GM18519 (cell line): Measurements from ENCODE around the gene DELE1.

ENCODE experiments used
- ATAC-seq: cut with Tn5 transposase; IDR thresholded peaks from one replicate; pipeline ENCODE4 v1.9.1; 2021; ENCODE audit warnings: mild to moderate bottlenecking, moderate library complexity; ENCODE audit not compliant: unreplicated experiment, low FRiP score

DELE1 gene

DNA sequence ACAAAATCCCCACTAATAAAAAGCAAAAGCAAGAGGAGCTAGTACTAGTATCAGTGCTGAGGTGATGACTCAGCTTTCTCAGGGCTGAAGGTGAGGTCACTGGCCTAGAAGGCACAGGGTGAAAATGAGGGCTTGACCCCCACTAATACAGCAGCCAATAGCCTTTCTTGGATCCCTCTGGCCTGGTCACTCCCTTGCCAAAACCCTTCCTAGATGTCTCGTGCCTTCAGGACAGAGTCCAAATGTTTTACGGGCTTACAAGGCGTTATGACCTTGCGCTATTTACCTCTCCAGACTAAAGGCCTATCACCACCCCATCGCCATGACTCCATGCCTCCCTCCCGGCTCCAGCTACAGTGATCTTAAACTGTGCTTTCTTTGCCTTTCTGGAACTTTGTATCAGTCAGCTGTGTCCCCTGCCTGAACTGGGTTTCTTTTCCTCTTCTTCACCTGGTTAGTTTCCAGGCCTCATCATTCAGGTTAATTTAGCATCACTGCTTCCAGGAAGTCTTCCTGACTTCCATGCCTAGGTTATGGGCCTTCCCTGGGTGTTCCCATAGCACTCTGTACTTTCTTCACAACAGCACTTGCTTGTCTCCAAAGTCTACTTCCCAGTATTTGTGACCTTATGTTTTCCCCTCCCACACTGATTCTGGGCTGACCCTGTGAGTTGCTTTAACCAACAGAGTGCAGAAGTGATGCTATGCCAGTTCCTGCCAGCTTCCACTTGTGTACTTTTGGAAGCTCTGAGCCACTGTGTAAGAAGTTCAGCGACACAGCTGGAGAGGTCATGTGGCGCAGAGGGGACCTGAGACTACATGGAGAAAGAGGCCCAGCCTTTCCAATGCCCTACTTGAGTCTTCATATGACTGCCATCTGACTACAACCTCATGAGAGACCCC, 4.2 kb upstream of the DELE1 start:
- ATAC-seq, result no peak

DNA sequence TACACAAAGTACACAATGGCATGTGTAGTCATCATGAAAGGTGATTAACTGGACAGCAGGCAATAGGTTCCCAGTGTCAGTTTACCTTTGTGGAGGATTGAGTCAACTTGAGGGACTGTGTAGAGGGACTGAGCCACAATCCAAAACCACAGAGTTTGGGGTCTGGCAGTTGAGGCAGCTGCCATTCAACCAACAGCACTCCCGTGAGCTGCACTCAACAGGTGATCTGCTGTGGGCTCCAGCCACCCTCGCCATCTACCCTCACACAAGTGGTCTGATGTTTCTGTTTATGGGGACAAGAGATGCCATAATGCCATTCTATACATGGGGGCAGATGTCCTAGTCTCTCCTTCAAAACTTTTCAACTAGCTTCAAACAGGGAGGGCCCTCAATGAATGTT, 2.9 kb upstream of the DELE1 start:
- ATAC-seq, result no peak

DNA sequence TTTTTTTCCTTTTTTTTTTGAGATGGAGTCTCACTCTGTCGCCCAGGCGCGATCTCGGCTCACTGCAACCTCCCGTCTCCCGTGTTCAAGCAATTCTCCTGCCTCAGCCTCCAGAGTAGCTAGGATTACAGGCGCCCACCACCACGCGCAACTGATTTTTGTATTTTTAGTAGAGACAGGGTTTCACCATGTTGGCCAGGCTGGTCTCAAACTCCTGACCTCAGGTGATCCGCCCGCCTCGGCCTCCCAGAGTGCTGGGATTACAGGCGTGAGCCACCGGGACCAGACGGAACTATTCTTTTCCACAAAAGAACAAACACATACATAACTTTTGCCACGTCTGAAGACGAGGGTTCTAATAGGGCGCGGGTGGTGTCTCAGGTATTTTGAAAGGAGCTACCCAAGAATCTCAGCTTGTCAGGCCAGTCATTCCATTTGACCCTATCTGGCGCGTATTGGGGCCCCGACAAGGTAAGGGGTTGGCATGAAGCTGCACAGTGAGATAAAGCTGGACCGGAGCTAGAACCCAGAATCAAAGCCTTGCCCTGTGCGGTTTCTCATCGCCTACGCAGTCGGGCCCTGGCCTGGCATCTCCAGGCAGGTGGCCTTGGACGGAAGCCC, 734 bp upstream of the DELE1 start:
- ATAC-seq, result peak; percentile 2

DNA sequence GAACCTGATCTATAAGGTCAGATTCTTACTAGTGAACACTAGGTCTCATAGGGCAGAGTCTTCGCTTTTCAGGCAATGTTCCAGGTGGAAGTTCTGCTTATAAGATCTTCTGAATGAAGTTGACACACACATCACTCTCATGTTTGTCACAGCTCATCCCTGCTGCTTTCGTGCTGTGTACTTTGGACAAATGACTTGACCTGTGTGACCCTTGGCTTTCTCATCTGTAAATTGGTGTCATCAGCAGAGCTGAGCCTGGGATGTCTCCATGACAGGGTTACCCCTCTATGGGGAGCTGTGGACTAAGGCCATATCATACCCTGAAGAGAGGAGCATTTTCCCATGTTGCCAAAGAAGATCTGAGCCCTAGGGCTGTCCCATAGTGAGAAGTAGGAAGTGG, 2.8 kb downstream of the DELE1 start:
- ATAC-seq, result no peak

DNA sequence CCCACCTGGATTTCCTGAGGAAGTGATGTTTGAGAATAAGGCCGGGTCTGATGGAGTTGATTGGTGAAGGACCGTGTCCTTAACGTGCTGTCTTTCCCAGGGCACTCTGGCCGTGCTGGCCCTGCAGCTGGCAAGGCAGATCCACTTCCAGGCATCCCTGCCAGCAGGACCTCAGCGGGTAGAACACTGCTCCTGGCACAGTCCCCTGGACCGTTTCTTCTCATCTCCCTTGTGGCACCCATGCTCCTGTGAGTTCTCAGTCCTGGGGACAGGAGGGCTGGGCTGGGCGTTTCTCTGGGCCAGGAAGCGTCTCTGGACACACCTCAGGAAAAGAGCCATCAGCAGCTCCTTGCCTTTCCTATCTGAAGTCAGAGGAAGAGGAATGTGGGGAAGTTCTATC, 4.4 kb downstream of the DELE1 start:
- ATAC-seq, result no peak

DNA sequence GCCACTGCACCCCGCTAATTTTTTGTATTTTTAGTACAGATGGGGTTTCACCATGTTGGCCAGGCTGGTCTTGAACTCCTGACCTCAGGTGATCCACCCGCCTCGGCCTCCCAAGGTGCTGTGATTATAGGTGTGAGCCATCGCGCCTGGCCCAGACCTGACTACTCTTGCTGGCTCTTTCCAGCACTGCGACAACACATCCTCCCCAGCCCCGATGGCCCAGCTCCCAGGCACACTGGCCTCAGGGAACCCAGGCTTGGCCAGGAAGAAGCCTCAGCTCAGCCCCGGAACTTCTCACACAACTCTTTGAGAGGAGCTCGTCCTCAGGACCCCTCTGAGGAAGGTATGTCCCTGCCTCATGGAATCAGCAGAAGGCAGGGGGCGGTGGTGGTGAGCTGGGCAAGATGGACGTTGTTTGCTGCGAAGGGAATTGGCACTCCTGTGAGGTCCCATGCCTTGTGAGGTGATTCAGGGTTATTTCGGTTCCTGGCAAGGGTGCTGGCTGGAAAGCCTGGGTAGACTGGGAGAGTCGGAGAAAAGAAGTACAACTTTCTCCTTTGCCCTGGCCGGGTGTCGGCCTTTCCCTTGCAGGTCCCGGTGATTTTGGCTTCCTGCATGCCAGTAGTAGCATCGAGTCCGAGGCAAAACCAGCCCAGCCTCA, 5.9 kb downstream of the DELE1 start:
- ATAC-seq, result no peak

DNA sequence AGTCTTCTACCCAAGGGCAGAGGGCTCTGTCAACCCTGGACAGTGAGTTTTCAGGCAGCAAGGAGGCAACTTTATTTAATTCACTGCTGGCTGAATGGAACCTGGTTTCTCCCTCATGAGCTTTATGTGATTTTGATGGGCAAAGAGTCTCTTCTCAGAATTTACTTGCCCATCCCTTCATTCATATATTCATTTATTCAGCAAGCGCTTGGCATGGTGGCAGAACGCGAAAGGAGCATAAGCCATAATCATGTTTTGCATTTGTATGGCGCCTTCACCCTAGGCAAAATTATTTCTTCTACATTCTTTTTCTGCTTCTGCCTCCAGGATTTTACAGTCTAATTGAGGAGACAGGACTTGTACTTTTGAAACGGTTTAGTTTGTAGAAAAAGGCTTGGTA, 8.0 kb downstream of the DELE1 start:
- no peak for ATAC-seq

DNA sequence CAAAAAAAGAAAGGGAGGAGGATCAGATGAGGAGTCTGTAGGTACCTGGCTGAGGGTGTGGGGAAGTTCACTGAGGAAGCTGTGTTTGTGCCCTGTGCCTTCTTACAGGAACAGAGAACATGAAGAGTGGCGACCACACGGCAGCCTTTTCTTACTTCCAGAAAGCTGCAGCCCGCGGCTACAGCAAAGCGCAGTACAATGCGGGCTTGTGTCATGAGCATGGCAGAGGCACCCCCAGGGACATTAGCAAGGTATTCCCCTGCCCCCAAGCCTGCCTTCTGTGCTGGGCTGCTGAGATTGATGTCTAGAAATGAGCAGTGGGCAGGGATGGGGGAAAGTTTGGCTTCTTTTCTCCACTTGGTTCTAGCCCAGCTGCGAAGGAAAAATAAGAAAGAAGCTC, 9.5 kb downstream of the DELE1 start:
- no peak for ATAC-seq

DNA sequence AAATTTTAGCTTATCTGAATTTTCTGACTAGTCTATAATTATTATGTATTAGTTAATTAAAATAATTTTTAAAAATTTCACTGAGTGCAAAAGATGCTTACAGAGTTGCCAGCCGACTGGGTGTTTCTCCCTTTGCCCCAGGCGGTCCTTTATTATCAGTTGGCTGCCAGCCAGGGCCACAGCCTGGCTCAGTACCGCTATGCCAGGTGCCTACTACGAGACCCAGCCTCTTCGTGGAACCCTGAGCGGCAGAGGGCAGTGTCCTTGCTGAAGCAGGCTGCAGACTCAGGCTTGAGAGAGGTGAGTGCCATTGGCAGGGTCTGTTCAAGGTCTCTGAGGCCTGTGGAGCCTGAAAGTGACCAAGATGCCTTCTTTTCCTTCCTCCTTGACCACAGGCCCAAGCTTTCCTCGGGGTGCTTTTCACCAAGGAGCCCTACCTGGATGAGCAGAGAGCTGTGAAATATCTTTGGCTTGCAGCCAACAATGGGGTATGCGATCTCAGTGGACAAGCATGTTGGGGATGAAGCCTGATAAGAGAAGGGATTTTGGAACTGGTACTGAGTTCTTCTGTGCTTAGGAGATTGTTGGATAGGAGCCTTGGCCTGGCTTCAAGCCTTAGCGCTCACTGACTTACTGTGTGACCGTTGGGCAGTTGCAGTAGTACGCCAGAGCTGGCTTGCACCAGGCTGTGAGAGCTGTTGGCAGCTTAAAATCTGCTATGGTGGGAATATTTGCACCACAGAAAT, 10.6 kb downstream of the DELE1 start:
- ATAC-seq, result no peak

DNA sequence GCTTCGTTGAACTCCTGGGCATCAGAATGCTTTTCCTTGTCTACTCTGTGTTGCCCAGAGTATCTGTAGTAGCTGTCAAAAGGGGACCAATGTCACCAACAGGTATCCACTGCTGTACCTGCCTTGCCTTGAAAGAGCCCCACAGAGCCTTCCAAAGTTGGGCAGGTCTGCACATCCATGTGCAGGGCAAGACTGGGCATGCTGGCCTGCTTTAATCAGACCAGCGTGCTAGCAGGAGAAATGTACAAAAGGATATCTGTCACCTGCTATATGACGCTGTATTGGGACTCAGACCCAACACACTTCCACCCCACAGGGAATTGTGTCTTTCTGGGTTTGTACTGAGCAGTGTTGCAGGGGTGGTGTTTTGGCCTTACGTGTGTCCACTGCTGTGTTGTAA, 11.9 kb downstream of the DELE1 start:
- ATAC-seq, result no peak

DNA sequence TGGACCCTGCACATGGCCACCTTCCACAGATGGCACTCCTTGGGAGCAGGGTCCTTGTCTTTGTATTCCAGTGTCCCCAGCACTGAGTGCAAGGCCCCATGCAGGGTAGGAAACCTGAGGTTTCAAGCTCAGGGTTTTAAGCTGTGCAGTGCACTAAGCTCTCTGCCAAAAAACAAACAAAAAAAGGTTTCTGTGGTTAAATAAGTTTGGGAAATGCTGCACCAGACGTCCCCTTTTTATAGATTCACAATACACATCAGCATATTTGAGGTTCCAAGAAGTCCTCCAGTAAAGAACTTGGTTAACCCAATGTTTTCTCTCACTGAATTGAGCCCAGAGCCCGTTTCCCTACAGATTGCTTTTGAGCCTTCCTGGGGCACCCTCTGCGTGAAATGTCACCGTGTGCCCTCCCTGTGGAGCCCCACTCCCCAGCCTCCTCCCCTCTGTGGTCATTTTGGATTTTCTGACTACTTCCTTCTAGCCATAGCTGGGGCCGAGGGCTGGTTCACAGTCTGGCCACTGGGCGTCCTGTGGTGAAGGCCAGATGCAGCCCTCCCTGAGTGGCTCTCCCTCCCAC, 17.1 kb downstream of the DELE1 start:
- ATAC-seq, result no peak

DNA sequence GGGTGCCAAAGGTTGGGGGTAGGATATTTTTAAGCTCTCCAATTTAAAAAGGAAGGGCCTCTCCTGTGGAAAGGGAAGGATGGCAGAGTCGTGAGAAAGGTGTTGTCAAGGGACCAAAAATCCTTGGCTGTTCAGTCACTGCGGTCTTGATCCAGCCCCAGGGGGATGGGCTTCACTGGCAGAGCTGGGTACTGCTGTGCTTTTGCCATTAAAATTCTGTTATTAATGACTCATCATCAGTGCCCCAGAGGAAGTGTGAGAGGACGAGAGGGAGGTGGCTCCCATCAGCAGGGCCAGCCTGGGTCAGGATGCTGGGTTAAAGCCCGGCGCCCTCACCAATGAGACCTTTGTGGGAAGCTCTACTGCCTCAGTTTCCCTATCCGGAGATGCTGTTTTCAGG, 17.6 kb downstream of the DELE1 start:
- ATAC-seq, result no peak

DNA sequence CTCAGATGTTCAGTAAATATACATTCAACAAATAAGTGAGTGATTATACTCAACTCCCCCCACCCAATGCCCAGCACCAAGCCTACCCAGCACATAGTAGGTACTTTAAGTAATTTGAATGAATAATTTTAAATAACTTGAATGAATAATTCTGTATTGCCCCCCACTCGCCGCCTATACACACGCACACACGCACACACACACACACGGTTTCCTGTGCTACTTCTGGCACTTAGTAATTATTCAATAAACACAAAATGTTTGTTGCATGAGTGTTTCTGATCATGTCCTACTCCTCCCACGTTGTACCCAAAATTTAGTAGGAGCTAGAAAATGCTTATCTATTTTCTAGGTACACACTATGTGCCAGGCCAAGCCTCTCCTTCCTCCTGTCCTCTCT, 18.1 kb downstream of the DELE1 start:
- ATAC-seq, result no peak

DNA sequence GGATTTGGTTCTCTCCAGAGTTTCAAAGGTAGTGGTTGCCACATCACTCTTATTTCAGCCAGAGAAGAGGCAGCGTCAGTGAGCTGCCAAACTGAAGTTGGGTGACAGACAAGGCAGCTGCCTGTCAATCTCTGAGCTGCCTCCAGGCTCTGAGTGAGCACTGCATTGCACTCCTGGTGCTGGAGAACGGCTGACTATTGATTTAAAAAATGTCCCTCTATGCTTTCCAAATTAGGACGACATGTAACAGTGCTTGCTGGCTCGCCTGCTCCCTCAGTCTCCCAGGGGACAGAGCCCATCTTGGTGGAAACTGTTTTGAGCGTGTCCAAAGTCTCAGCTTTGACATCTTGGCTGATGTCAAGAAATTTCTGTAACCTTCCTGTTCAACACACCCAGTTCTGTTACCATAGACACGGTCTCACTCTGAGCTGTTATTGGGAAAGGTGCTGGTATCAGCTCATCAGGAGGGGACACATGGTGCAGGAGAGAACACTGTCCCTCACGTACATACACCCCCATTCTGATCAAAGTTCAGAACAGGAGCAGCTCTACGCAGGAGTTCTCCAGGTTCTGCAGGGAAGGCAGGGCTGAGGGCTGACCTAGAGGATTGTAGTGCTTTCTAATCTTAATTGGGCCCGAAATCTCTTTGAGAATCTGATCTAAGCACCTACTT, 18.6 kb downstream of the DELE1 start:
- ATAC-seq, result no peak

DNA sequence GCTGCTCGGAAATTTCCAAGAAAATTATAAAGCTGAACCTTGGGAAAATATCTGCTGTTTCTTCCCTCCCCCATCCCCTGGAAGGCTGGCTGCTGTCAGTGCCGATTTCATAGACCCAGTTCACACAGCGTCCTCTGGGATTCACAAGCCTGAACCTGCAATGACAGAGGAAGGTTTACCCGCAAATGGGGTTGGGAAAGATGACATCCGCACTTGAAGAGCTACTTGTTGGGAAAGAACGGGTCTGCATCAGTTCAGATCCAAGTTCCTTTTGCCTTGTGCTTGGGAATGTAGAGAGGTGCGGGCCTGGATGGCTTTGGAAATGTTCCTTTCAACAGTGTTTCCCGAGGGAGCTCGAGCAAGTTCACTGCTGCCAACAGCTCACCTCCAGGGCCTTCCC, 20.4 kb downstream of the DELE1 start:
- ATAC-seq, result no peak

DNA sequence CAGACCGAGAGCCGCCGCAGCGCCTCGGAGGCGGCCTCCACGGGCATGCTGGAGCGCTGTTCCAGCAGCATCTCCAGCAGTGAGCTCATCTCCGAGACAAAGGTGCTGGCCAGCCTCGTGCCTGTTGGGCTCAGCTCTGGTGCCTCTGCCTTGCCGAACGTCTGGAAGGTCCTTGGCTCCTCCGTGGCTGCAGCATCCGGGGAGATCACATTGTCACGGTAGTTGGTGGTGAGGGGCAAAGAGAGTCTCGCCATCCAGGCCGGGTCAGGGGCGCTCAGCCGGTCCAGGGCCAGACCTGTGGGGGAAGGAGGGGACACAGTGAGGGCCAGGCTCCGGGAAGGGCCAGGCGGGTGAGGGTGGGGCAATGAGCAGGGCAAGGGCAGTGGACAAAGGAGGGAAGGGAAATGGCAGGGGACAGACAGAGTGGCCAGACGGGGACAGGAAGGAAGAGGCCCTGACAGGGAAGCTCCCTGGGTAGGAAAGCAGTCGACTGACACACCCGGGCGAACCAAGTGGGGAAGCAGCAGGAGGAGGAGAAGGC, 21.9 kb downstream of the DELE1 start:
- no peak for ATAC-seq

DNA sequence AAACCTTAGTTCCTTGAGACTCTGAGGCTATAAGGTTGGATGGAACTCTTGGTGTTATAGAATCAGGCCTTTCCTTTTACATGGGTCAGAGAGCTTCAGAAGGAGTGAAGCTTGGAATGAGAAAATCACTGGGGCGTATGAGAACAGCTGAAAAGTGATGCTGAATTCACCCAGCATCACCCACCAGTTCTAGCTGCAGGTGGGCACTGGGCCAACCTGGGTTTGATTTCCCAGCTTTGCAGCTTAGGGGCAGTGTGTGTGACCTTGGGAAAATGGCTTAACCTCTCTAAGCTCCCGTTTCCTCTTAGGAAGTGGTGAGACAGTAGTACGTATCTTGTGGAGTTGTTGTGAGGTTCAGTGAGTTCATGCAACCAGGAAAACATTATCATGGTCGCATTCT, 23.6 kb downstream of the DELE1 start:
- ATAC-seq, result no peak

DNA sequence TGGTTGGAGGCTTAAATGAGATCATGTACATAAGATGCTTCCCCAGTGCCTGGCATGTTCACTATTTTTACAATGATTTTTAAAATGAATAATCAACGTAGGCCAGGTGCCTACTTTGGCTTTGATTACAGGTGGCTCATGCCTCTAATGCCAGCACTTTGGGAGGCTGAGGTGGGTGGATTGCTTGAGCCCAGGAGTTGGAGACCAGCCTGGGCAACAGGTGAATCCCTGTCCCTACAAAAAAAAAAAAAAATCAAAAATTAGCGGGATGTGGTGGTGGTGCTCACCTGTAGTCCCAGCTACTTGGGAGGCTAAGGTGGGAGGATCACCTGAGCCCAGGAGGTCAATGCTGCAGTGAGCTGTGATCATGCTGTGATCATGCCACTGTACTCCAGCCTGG, 25.1 kb downstream of the DELE1 start:
- no peak for ATAC-seq

DNA sequence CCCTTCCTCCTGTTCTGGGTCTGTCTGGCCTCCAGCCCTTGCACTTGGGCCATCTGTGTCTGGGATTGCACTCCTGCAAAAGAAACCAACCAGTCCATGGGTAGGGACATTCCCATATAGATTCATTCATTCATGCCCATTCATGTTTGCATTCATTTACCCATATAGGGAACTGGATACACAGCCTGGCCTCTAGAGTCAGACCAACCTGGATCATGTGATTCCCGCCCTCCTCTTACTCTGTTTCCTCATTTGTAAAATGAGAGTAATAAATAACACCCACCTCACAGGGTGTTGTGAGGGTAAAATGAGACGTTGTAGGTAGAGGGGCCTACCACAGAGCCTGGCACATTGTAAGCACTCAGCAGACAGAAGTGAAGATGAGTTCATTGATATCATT, 25.8 kb downstream of the DELE1 start:
- ATAC-seq, result no peak
